AG04449 (cell line): Measurements from ENCODE around the gene HLA-B.

Experiments
- CTCF ChIA-PET: fragments of 350-600 bp; formaldehyde crosslinking; extraction: SDS; loops from one replicate; lab custom pipeline; 2021; ENCODE audit warnings: antibody characterized with exemption; lab: Yijun Ruan, JAX
- POLR2A ChIA-PET: fragments of 400-600, 350-600 bp; formaldehyde crosslinking; extraction: SDS; loops from one replicate; lab custom pipeline; 2020; ENCODE audit warnings: antibody characterized with exemption, inconsistent platforms; lab: Yijun Ruan, JAX
- DNase-seq: peaks from one replicate; pipeline ENCODE4 v3.0.0-alpha.2; 2010; ENCODE audit warnings: low read depth, low spot score
- H3K4me3 ChIP-seq: 2 replicates; pipeline ENCODE4 v1.5.1; 2011; ENCODE audit warnings: low read depth, mild to moderate bottlenecking, control low read depth, low read length
- TF ChIP-seq, protein P1 (sequence below): IDR thresholded peaks from one replicate; pipeline ENCODE4 v1.5.1; 2011; ENCODE audit warnings: mild to moderate bottlenecking, moderate library complexity, low read length, control low read depth, inconsistent platforms; ENCODE audit not compliant: insufficient read depth; ENCODE audit errors: missing control alignments

Gene HLA-B

DNA sequence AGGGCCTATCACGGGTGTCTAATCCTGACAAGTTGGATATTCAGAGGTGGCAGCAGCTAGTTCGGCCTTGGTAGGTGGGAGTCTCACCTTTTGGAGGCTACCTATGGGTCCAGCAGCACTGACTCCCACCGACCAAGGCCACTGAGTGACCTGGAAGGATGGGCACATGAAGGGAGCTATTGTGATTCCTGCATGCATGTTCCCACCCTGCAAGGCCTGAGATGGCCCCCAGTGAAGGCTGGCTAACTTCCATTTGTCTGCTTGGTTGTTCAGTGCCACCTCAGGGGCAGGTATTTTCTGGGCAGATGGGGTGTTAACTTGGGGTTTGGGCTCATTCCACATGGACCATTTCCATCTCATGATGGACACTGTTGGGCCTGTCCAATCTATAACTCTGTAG, 28.1 kb upstream of the HLA-B start:
- POLR2A ChIA-PET = no interaction called here
- no peak for DNase-seq
- TF ChIP-seq, protein P1, sequence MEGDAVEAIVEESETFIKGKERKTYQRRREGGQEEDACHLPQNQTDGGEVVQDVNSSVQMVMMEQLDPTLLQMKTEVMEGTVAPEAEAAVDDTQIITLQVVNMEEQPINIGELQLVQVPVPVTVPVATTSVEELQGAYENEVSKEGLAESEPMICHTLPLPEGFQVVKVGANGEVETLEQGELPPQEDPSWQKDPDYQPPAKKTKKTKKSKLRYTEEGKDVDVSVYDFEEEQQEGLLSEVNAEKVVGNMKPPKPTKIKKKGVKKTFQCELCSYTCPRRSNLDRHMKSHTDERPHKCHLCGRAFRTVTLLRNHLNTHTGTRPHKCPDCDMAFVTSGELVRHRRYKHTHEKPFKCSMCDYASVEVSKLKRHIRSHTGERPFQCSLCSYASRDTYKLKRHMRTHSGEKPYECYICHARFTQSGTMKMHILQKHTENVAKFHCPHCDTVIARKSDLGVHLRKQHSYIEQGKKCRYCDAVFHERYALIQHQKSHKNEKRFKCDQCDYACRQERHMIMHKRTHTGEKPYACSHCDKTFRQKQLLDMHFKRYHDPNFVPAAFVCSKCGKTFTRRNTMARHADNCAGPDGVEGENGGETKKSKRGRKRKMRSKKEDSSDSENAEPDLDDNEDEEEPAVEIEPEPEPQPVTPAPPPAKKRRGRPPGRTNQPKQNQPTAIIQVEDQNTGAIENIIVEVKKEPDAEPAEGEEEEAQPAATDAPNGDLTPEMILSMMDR = no peak
- no peak overlapping the region for H3K4me3 ChIP-seq
- CTCF ChIA-PET = interaction anchor here (1.3 kb wide), 1 partner anchor 19 kb away, joined by 3 read pairs; no protein-coding TSS in a partner anchor

DNA sequence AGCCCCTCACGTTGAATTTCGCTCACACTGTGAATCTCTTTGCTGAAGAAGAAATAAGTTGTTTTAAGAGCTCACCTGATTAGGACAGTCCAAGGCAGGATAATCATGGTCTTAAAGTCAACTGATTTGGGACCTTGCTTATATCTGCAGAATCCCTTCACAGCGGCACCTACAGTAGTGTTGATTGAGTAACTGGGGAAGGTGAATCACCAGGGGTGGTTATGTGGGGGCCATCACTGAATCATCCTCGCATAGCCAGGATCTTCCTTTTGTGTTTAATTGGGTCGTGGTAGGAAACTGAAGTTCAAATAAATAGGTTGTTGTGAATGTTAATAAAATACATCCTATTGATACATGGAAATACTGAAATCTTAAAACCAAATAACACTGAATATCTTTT, 26.2 kb upstream of the HLA-B start:
- ChIA-PET POLR2A (no interaction called here), CTCF (interaction anchor here (0.6 to 10.2 kb wide), 5 partner anchors 12 to 59 kb away, joined by 3 to 112 read pairs (median 5); no protein-coding TSS in a partner anchor)
- TF ChIP-seq, protein P1 = no peak
- no peak overlapping the region for H3K4me3 ChIP-seq
- no peak for DNase-seq

DNA sequence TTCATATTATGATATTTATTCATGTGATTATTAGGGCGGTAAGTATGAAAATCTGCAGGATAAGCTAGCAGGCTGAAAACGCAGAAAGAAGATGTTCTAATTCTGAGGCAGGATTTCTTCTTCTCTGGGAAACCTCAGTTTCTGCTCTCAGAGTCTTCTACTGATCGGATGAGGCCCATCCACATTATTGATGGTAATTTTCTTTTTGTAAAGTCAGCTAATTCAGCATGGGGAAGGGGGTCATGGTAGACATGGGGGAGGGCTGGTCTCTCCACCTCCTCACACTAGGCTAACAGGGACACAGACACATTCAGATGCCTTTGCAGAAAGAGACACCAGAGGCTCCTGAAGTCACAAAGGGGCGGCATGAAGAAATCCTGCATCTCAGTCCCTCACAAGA, 24.7 kb upstream of the HLA-B start:
- POLR2A ChIA-PET = no interaction called here
- DNase-seq = no peak
- CTCF ChIA-PET = interaction anchor here (1.0 to 10.2 kb wide), 8 partner anchors 11 to 185 kb away, joined by 4 to 112 read pairs (median 6); no protein-coding TSS in a partner anchor
- H3K4me3 ChIP-seq = no peak overlapping the region
- TF ChIP-seq, protein P1 = no peak

DNA sequence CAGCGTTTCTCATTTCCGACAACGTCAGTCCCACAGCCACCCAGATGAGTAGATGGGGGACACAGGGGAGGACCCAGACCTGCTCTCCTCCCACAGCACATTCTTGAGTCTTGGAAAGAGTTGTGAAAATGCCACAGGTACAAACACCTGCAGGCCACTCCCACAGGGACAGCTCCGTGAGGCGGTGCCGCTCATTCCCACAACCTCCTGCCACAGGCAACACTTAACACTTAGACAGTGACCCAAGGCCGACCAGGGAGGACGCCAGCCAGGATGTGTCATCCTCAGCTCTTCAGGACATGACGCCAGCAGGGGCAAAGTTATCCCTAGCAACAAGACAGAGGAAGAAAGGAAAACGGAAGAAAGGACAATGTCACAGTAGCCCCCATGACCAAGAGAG, 22.9 kb upstream of the HLA-B start:
- CTCF ChIA-PET = interaction anchor here (1.5 to 10.2 kb wide), 5 partner anchors 13 to 183 kb away, joined by 6 to 112 read pairs (median 8); no protein-coding TSS in a partner anchor

DNA sequence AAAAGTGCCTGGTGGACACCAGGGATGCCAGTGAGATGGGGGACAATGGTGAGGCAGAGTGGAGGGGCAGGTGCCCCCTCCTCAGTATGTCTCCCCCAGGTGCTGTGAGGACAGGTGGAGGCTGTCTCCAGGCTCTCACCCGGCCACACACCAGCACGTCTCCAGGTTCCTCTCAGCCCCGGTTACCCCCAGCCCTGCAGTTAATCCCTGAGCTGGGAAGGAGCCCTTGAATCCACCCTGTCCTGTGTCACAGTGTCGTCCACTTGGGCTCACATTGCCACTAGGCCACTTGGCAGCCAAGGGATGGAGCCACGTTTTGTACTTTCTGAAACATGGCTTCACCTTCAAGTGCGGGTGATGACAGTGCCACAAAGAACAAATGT, 21.7 kb upstream of the HLA-B start:
- H3K4me3 ChIP-seq = no peak overlapping the region
- no peak for DNase-seq
- TF ChIP-seq, protein P1 = no peak
- CTCF ChIA-PET = interaction anchor here (1.4 to 10.2 kb wide), 3 partner anchors 12 to 182 kb away, joined by 6 to 112 read pairs (median 7); no protein-coding TSS in a partner anchor
- POLR2A ChIA-PET = no interaction called here

More for the DNA sequence above, 22.9 kb upstream of the HLA-B start:
- TF ChIP-seq, protein P1 = no peak
- POLR2A ChIA-PET = no interaction called here
- H3K4me3 ChIP-seq = no peak overlapping the region
- no peak for DNase-seq

DNA sequence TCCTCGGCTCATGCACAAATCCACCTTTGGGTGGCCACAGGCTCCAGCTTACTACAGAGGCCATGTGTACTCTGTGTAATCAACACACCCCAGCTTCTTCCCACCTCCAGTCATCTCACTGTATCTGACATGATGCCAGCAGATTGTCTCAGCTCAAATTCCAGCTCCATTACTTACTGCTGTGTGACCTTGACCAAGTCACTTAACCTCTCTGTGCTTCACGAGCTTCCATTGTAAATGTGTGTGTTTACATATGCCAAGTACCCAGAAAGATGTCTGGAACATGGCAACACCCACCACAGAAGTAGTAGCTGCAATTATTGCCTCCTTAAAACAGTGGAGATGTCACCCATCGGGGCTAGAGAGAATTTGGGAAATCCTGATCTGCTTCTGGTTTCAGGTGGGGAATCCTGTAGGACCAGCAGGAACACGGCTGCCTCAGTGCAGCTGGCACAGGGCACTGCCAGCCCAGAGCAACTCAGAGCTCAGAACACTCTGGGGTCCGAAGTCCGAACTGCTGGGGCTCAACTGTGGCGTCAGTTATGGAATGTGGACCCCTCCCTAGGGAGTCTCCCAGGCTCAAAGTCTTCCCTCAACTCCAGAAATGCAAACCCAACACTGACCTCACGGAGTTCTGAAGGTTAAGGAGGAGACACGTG, 21.2 kb upstream of the HLA-B start:
- POLR2A ChIA-PET = interaction anchor here (0.8 kb wide), 1 partner anchor 22 kb away, joined by 3 read pairs; no protein-coding TSS in a partner anchor
- no peak overlapping the region for H3K4me3 ChIP-seq
- no peak for DNase-seq
- TF ChIP-seq, protein P1 = no peak
- CTCF ChIA-PET = interaction anchor here (1.4 to 10.2 kb wide), 3 partner anchors 11 to 182 kb away, joined by 6 to 112 read pairs (median 7); no protein-coding TSS in a partner anchor
